Activated CD4-positive, alpha-beta T cell treated with anti-CD3 and anti-CD28 coated beads, Interleukin-2, amount 50 U/mL, for 1 hour (primary cell): ENCODE measurements around the gene DAP3.
"Not testable (repeated sequence)": the region's sequence is repeated elsewhere in the genome, so short reads cannot be mapped to it uniquely, and the experiment has no call there.

Source experiments
- DNase-seq: peaks from one replicate; pipeline ENCODE4 v3.0.0-alpha.2; 2020

The DAP3 gene

GRCh38 chr1:155687705-155688323, 1.1 kb upstream of the DAP3 start:
- DNase-seq = not testable (repeated sequence)

- DNase-seq = peak; percentile 88
Measured at GRCh38 chr1:155688324-155689080, 389 bp upstream of the DAP3 start, which contains the start of gene YY1AP1. Gene YY1AP1, minus strand, starts transcription at chr1:155688774. Its CDS starts 8,338 bp downstream, at chr1:155680436.

DNA sequence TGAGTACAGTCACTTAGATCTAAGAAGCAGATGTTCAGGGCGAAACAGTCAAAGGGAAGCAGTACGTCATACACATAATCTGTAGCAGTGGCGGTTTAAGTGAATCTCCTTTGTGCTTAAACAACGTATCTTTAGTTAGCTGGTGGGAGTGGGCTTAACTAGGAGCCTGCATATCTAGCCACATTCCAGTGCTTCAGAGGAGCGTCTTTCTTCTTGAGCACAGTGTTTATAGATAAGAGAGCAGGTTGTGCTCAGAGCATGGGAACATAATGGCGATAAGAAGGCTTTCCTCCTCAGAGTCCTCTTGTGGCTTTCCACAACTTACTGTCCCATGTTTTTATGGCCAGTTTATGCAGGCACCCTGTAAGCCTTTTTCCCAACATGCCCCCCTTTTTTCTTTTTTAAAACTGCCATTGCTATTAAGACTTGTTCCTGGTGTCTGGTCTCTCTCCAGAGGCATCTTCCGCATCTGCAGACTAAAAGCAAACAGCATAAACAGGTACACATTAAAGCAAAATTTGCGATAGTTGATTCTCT, 3.2 kb downstream of the DAP3 start:
- DNase-seq = no peak

GRCh38 chr1:155694167-155694566, 5.3 kb downstream of the DAP3 start:
- DNase-seq = no peak

GRCh38 chr1:155695072-155695471, 6.2 kb downstream of the DAP3 start:
- DNase-seq = no peak

DNA sequence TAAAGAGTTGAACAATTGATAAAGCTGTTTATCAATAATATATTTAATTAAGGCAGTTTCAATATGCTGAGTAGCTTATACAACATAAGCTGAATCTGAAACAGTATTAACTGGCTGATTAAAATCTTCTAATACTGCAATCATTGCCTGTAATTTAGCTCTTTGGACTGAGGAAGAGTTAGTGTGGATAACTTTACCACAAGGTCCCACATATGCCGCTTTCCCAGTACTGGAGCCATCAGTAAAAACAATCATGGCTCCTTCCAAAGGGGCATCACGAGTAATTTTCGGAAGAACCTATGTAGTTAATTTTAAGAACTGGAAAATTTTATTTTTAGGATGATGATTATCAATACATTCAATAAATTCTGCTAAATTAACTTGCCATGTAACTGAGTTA, 6.7 kb downstream of the DAP3 start:
- no peak for DNase-seq

- DNase-seq = no peak
Measured at GRCh38 chr1:155696524-155696923, 7.6 kb downstream of the DAP3 start.

GRCh38 chr1:155697046-155697445, 8.2 kb downstream of the DAP3 start:
- no peak for DNase-seq

- not testable (repeated sequence) for DNase-seq
Measured at GRCh38 chr1:155697616-155698015, 8.7 kb downstream of the DAP3 start.

GRCh38 chr1:155698382-155699038, 9.6 kb downstream of the DAP3 start:
- no peak for DNase-seq

DNA sequence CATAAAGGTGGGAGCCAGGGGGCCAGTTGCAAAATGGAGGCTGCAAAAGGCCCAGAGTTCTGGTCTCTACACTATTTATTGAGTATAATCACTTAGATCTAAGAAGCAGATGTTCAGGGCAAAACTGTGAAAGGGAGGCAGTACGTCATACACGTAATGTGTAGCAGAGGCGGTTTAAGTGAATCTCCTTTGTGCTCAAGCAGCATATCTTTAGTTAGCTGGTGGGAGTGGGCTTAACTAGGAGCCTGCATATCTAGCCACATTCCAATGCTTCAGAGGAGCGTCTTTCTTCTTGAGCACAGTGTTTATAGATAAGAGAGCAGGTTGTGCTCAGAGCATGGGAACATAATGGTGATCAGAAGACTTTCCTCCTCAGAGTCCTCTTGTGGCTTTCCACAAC, 10.2 kb downstream of the DAP3 start:
- DNase-seq = not testable (repeated sequence)

GRCh38 chr1:155701675-155702074, 12.8 kb downstream of the DAP3 start:
- DNase-seq = not testable (repeated sequence)

- no peak for DNase-seq
Measured at GRCh38 chr1:155703216-155703615, 14.3 kb downstream of the DAP3 start.

DNA sequence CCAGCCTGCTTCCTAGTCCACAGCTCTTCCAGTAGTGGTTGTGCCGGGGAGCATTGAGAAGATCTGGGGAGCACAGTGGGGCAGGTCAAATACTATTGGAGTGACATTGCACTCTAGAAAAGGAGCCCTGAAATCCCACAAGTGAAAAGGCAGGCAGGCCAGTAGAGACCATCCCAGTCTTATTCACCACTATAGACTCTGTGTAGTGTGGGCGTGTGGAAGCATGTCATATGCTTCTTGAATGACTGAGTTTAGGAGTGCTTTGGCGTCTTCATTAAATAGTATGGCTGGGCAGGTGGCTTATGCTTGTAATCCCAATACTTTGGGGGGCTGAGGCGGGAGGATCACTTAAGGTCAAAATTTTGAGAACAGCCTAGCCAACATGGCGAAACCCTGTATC, 15.5 kb downstream of the DAP3 start:
- not testable (repeated sequence) for DNase-seq

- DNase-seq = no peak
Measured at GRCh38 chr1:155706139-155706538, 17.2 kb downstream of the DAP3 start.

DNA sequence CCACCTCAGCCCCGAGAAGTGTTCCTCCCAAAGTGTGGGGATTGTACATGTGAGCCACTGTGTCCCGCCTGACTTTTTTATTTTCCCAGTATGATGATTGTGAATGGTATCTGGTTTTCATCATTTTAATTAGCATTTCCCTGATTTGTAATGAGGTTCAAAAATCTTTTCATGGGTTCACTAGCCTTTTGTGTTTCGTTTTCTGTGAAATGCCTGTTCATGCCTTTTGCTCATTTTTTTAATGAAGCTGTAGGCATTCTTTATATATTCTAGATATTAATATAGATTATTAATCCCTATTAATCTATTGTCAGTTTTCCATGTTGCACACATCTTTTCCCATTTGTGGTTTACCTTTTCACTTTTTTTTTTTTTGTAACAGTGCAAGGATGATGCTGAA, 20.5 kb downstream of the DAP3 start:
- no peak for DNase-seq

DNA sequence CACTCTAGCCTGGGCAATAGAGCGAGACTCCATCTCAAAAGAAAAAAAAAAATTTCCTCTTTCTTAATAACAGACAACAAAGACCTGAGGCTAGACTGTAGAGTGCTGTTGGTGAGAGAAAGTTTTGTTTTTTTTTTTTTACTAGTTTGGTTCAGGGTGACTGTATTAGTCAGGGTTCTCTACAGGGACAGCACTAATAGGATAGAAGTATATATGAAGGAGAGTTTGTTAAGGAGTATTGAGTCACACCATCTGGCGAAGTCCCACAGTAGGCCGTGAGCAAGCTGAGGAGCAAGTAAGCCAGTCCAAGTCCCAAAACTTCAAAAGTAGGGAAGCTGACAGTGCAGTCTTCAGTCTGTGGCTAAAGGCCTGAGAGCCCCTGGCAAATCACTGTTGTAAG, 22.6 kb downstream of the DAP3 start:
- not testable (repeated sequence) for DNase-seq

- DNase-seq = not testable (repeated sequence)
Measured at GRCh38 chr1:155712636-155713035, 23.7 kb downstream of the DAP3 start.

DNA sequence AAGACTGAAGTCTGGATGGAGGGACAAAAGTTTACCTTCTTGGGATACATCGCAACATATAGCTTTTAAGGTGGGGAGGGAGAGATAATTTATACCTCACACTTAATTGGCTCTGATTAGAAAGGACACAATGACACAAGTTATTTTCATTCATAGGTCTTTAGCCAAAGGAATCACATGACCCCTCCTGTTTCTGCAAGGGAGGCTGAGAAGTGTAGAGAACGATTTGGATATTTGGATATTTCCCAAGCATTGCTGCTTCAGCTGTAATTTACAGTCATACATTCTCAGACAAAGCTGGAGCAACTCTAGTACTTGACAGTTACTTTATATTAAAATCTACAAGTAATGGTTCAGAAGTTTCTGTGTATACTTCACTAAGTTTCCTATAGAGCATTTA, 24.2 kb downstream of the DAP3 start:
- no peak for DNase-seq

DNA sequence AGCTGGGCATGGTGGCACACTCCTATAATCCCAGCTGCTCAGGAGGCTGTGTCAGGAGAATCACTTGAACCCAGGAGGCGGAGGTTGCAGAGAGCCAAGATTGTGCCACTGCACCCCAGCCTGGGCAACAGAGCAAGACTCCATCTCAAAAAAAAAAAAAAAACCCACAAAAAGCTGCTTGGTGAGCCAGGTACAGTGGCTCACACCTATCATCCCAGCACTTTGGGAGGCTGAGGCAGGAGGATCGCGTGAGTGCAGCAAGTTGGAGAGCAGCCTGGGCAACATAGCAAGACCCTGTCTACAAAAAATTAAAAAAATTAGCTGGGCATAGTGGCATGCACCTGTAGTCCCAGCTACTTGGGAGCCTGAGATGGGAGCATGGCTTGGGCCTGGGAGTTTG, 26.2 kb downstream of the DAP3 start:
- not testable (repeated sequence) for DNase-seq

DNA sequence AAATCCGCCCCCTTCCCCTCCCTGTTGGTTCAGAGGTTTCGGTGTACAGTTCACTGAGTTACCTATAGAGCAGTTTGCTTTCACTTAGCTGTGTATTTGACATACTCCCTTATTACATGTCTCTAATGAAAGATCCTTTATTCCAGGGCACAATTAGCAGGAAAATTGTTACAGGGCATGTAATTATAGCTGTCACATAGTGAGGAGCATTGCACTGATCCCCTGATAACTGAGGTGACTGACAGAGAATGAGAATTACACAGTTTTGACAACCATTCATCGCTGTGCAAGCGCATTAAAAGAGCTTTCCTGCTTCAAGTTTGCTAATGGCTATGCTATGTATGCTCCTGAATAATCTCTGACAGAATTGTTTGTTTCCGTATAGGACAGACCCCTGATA, 26.9 kb downstream of the DAP3 start:
- DNase-seq = no peak

GRCh38 chr1:155717041-155717440, 28.1 kb downstream of the DAP3 start:
- no peak for DNase-seq

DNA sequence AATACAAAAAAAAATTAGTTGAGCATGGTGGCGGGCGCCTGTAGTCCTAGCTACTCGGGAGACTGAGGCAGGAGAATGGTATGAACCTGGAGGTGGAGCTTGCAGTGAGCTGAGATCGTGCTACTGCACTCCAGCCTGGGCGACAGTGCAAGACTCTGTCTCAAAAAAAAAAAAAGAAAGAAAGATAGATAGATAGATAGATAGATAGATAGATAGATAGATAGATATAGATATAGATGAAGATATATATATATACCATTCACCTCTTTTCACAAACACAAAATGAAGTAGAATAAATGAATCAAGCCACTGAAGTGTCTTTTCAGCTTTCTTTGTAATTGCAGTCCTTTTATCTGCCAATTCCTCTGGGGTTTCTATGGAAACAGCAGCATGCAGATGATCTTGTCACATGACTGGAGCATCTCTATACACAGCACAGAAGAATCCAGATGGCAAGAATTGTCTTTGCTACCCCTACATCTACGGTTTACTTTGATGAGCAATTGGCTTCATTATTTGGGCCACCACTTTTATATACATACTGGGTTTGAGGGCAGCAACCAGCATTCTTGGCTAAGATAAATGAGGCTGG, 29.7 kb downstream of the DAP3 start:
- not testable (repeated sequence) for DNase-seq
